Middle frontal gyrus (tissue), 1 donor: ENCODE measurements around the gene CRADD.
A peak's percentile ranks its signal among the peaks of the same experiment; 100 is the strongest.

Experiments used
- DNase-seq: peaks from one replicate; pipeline ENCODE4 v3.0.0-alpha.2; 2015; ENCODE audit warnings: low spot score; ENCODE audit errors: extremely low spot score

The CRADD gene

DNA sequence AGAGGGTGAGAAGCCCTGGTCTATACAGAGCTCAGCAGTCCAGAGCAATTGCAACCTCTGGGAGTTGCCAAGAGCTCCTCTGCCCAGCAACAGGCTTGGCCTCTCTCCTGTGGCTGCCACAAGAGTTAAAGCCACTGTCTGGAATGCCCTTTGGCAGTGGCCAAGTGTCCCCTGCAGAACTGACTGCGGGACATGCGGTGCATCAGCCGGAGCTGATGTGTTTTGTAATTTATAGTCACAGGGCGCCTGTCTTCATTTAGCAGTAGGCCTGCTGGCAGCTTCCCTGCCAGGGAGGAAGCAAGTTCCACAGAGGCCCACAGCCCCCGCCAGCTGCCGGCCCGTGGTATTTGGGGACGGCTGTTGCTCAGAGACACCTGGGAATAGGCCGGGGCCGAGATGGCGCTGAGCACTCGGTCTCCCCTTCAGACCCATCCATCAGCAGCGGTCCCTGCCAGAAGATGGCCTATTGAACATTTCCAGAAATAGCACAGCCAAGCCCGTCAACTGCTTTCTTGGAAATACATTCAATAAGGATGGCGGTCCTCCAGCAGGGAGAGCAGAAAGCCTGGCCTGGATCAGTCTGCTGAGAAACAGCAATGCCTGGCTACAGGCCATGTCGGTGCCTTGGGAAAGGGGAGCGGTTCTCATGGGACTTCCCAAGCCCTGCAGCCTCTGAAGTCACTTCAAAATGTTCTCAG lies 217.4 kb downstream of the CRADD start:
- DNase-seq: peak; percentile 60

DNA sequence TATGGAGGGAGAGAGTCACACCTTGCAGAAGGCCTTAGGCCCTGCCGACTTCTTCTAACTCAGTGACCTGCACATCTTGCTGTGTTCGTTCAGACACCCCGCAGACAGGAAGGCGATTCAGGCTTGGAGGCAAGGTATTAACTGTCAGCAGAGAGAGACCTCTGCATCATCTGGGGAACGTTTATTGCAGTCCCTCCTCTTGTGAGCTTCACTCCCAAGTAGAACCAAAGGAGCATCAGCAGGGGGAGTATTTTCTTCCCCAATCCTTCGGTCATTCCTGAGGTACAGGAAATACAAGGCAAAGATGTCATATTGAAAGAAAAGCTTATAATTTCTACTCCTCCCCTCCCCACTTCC lies 217.9 kb downstream of the CRADD start:
- DNase-seq: no peak

- DNase-seq: no peak
Observed at GRCh38 chr12:93896427-93896826, 219.3 kb downstream of the CRADD start.

DNA sequence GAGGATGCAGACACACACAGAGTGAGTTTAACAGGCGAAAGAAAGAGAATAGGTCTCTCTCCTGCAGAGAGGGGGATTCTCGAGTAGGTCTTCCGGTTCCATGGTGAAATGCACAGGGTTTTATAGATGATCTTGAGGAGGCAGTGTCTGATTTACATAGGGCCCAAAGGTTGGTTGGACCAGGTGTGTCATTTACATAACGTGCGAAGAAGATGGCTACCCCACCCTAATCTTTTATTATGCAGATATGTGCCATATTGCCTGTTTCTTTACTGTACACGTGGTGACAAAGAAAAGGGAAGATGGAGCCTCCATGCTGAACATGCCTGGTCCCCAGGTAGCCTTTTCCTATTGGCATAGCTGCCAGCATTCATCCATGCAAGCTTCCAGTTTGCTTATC lies 219.8 kb downstream of the CRADD start:
- no peak for DNase-seq

DNA sequence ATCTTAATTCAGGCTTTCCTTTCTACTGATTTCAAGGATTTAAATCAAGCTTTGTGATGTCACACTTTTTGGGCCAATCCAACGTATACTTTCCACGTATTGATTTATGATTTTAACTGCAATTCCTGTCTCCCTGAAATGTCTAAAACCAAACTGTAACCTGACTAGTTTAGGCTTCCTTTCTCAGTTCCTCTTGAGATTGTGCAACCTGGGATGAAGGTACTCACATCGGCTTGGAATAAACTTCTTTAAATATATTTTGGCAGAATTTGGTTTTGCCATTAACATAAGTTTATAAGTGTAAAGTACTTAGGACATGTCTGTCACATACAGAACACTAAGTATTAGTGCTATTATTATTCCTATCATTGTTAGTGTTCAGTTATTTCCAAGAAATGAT lies 224.6 kb downstream of the CRADD start:
- DNase-seq: no peak

GRCh38 chr12:93902192-93902591 lies 225.0 kb downstream of the CRADD start:
- no peak for DNase-seq

- DNase-seq: no peak
Observed at GRCh38 chr12:93902736-93903562, 225.8 kb downstream of the CRADD start.

DNA sequence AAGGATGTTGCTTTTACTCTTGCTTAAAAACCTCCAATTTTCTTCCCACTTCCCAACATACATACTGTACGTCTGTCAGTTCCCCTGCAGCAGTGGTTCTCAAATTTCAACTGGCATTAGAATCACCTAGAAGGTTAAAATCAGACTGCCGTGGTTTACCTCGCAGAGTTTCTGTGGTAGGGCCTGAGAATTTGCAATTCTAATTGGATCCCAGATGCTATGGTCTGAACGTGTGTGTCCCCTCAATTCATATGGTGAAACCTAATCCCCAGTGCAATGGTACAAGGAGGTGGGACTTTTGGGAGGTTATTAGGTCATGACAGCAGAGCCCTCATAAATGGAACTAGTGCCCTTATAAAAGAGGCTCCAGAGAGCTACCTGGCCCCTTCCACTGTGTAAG lies 226.9 kb downstream of the CRADD start:
- DNase-seq: no peak

DNA sequence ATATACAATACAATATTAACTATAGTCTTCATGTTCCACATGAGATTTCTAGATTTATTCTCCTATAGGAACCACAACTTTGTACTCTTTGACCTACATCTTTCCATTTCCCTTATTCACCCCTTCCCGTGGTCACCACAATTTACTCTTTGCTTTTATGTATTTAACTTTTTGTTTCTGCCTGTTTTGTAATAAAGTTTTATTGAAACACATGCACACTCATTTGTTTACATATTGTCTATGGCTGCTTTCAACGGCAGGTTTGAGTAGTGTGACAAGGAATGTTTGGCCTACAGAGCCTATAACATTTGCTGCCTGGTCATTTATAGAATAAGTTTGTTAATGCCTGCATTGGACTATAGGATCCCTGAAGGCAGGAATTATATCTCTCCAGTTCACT lies 231.1 kb downstream of the CRADD start:
- no peak for DNase-seq

- DNase-seq: no peak
Observed at GRCh38 chr12:93908846-93909567, 231.8 kb downstream of the CRADD start.

DNA sequence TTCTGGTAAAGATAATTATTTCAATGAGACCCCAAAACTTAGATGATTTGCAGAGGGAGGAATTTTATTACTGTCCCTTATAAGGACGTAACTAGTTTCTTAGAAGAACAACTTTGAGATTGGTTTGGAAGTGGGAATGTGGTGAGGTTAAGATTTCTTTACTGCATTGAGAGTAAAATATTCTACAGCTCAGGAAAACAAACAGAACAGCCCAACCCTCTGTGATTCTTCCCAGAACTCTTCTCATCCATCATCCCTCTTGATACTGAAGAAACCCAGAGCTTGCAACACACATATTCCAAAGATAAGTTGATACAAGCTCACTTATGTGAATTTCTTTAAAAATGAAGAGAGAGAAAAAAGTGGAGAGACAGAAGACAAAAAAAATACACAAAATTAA lies 234.2 kb downstream of the CRADD start:
- DNase-seq: no peak

DNA sequence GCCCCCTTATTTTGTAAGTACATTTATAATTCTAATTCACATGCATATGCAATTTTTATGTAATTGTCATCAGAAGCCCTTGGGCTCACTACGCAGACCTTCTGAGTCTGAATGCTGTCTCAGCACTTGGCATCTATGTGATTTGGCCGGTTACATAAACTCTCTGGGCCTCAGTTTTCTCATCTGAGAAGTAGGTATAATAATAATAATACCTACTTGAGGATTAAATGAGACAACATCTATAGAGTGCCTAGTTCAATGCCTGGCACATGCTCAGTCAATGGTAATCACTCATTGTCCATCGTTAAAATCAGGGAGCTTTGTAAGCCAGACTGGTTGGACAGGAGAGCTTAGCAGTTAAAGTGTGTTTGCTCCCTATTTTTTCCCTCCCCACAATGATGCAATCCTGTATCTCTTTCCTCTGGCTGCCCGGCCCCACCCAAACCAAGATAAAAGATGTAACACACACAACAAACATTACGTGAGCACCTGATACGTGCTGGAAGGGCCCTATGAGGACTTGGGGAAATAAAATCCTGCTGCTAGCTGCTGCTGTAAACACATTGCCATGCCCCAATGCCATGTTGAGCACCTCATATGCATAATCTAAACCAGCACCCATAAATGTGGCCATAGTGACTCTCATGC lies 235.0 kb downstream of the CRADD start:
- DNase-seq: no peak

DNA sequence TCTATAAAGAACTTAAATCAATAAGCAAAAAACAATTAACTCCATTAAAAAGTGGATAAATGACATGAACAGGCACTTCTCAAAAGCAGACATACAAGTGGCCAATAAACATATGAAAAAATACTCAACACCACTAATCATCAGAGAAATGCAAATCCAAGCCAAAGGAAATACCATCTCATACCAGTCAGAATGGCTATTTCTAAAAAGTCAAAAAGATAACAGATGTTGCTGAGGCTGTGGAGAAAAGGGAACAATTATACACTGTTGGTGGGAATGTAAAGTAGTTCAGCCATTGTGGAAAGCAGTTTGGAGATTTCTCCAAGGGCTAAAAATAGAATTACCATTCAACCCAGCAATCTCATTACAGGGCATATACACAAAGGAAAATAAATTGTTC lies 236.7 kb downstream of the CRADD start:
- DNase-seq: no peak

DNA sequence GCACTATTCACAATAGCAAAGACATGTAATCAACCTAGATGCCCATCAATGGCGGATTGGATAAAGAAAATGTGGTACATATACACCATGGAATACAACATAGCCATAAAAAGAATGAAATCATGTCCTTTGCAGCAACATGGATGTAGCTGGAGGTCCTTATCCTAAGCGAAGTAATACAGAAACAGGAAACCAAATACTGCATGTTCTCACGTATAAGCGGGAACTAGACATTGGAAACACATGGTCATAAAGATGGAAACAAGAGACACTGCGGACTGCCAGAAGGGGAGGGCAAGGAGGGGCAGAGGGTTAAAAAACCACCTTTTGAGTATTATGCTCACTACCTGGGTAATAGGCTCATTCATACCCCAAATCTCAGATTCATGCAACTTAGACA lies 237.1 kb downstream of the CRADD start:
- no peak for DNase-seq

- DNase-seq: no peak
Observed at GRCh38 chr12:93915411-93915810, 238.2 kb downstream of the CRADD start.

DNA sequence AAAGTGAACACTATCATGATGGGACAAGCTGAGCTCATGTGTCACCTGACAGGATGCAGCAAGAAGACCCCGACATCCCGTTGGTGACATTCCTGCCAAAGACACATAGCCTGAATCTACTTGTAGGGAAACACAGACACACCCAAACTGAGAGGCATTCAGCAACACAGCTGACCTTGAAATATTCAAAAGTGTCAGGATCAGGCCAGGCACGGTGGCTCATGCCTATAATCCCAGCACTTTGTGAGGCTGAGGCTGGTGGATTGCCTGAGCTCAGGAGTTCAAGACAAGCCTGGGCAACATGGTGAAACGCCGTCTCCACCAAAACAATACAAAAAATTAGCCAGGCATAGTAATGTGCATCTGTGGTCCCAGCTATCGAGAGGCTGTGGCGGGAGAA lies 239.2 kb downstream of the CRADD start:
- no peak for DNase-seq

GRCh38 chr12:93918262-93918661 lies 241.1 kb downstream of the CRADD start:
- DNase-seq: no peak

DNA sequence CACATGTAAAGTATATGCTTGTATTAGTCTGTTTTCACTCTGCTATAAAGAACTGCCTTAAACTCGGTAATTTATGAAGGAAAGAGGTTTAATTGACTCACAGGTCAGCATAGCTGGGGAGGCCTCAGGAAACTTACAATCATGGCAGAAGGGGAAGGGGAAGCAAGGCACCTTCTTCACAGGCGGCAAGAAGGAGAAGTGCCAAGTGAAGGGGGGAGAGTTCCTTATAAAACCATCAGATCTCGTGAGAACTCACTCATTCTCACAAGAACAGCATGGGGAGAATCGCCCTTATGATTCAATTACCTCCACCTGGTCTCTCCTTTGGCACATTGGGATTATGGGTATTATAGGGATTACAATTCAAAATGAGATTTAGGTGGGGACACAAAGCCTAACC lies 241.7 kb downstream of the CRADD start:
- no peak for DNase-seq

DNA sequence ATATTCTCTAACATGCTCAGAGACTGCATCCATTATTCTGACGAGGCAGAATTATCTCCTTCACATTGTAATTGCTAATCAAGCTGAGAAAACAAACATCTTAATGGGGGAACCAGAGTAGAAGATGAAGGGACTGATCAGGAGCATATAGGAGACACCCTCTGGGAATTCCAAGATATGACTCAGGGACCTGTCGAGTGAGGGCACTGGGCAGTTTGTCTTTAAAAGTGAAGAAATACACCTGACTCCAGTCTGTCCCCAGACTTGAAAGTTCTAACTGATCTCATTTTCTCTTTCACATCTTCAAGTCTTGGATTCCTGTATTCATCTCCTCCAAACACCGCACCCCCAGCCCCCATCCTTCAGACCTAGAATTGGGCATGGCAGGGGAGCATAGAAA lies 244.3 kb downstream of the CRADD start:
- no peak for DNase-seq

DNA sequence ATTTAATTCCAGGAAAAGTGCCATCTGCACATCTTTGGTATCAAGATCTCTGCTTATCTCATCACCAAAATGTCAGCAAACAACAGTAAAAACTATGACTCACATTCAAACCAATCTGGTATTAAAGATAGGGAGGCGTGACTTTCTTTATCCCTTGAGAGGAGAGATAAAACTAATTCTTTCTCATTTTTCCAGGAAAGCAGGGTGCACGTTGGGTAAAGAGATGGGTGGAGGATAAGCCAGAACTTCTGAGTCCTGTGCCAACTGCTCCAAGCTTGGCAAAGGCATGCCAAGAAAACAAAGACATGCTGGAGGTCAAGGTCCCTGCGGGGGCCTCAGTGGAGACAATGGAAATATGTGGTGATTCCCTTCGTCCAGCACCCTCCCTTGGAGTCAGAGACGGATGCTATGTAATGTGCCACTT lies 245.4 kb downstream of the CRADD start:
- DNase-seq: no peak

DNA sequence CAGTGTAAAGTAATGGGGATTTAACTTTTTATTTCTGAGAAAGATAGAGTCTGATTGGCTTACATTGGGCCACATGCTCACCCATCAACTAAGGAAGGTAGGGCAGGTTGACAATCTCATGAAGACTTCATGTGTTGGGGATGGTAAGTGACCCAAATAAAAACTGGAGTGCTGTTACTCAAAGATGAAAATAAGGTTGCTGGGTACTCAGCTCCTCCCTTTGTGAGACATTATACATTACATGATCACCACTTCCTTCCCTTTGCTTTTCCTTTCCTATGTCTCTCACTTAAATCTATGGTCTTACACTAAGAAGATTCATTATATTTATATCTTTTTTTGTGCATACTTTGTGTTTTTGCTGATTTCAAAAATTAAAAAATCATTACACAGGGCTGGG lies 247.2 kb downstream of the CRADD start:
- DNase-seq: no peak
